RWPE1 (cell line): ENCODE measurements around the gene RPS6KB2.

Experiments
- CTCF ChIA-PET: fragments of 350-600 bp; sonication (Branson Sonifier 250); formaldehyde crosslinking; extraction: SDS; loops from one replicate; lab custom pipeline; 2021; lab: Yijun Ruan, JAX
- POLR2A ChIA-PET: fragments of 400-600 bp; formaldehyde crosslinking; extraction: SDS; loops from one replicate; lab custom pipeline; 2020; ENCODE audit warnings: antibody characterized with exemption; ENCODE audit not compliant: low non-redundant PET; lab: Yijun Ruan, JAX
- DNase-seq: peaks from one replicate; pipeline ENCODE4 v3.0.0; 2012; ENCODE audit warnings: low spot score
- H3K27ac ChIP-seq: fragments of 450-650 bp; 2 replicates; pipeline ENCODE4 v1.5.1; 2017
- CTCF ChIP-seq: fragments of 450-650 bp; conservative IDR thresholded peaks from 2 replicates; pipeline ENCODE4 v1.5.1; 2017; ENCODE audit warnings: low read depth, mild to moderate bottlenecking

The RPS6KB2 gene

GRCh38 chr11:67382276-67383136, 45.8 kb upstream of the RPS6KB2 start:
- H3K27ac ChIP-seq: peak overlapping the region; percentile 31
- TF ChIP-seq CTCF: peak; percentile 97
- DNase-seq: peak; percentile 71
- ChIA-PET CTCF (interaction anchor here (0.6 to 5.8 kb wide), 31 partner anchors 9 to 652 kb away, joined by 3 to 113 read pairs (median 5); partner anchors contain the start of genes CLCF1, POLD4 and RAD9A), POLR2A (interaction anchor here (0.5 to 2.5 kb wide), 4 partner anchors 28 to 131 kb away, joined by 3 to 7 read pairs (median 4); partner anchors contain the start of gene POLD4)

- peak overlapping the region; percentile 79 for H3K27ac ChIP-seq
- CTCF ChIA-PET: interaction anchor here (0.7 to 1.1 kb wide), 4 partner anchors 23 to 39 kb away, joined by 3 to 7 read pairs (median 4); no protein-coding TSS in a partner anchor
- DNase-seq: no peak
- no peak for TF ChIP-seq CTCF
- POLR2A ChIA-PET: no interaction called here
Observed at GRCh38 chr11:67384851-67385366, 43.4 kb upstream of the RPS6KB2 start.

GRCh38 chr11:67387069-67387468, 41.2 kb upstream of the RPS6KB2 start:
- no peak for TF ChIP-seq CTCF
- DNase-seq: no peak
- POLR2A ChIA-PET: no interaction called here
- CTCF ChIA-PET: interaction anchor here (0.6 to 1.6 kb wide), 6 partner anchors 17 to 124 kb away, joined by 3 to 7 read pairs (median 3); no protein-coding TSS in a partner anchor
- H3K27ac ChIP-seq: no peak overlapping the region

- POLR2A ChIA-PET: no interaction called here
- no peak for DNase-seq
- CTCF ChIA-PET: interaction anchor here (0.6 to 1.6 kb wide), 5 partner anchors 17 to 124 kb away, joined by 3 to 7 read pairs (median 3); no protein-coding TSS in a partner anchor
Observed at GRCh38 chr11:67387518-67387917, 40.8 kb upstream of the RPS6KB2 start.

GRCh38 chr11:67389477-67389876, 38.8 kb upstream of the RPS6KB2 start:
- no peak for DNase-seq
- POLR2A ChIA-PET: no interaction called here
- peak; percentile 46 for TF ChIP-seq CTCF
- H3K27ac ChIP-seq: peak overlapping the region; percentile 94
- CTCF ChIA-PET: no interaction called here

More at GRCh38 chr11:67387518-67387917, 40.8 kb upstream of the RPS6KB2 start:
- no peak for TF ChIP-seq CTCF
- H3K27ac ChIP-seq: no peak overlapping the region

GRCh38 chr11:67390947-67391303, 37.4 kb upstream of the RPS6KB2 start:
- no peak for DNase-seq
- TF ChIP-seq CTCF: no peak
- CTCF ChIA-PET: interaction anchor here (0.9 to 2.5 kb wide), 2 partner anchors 9 to 11 kb away, joined by 3 to 15 read pairs; no protein-coding TSS in a partner anchor
- POLR2A ChIA-PET: interaction anchor here (0.6 to 1.8 kb wide), 2 partner anchors 10 to 85 kb away, joined by 3 to 14 read pairs; partner anchors contain the start of gene PPP1CA
- peak overlapping the region; percentile 94 for H3K27ac ChIP-seq
